ENCODE data around the gene ANKRD36.
"Not testable (repeated sequence)": the region's sequence is repeated elsewhere in the genome, so short reads cannot be mapped to it uniquely, and the experiment has no call there.

The ANKRD36 gene

DNA sequence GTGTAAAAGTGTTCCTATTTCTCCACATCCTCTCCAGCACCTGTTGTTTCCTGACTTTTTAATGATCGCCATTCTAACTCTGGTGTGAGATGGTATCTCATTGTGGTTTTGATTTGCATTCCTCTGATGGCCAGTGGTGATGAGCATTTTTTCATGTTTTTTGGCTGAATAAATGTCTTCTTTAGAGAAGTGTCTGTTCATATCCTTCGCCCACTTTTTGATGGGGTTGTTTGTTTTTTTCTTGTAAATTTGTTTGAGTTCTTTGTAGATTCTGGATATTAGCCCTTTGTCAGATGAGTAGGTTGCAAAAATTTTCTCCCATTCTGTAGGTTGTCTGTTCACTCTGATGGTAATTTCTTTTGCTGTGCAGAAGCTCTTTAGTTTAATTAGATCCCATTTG lies 16.1 kb downstream of the ANKRD36 start:
- not testable (repeated sequence) for DNase-seq

DNA sequence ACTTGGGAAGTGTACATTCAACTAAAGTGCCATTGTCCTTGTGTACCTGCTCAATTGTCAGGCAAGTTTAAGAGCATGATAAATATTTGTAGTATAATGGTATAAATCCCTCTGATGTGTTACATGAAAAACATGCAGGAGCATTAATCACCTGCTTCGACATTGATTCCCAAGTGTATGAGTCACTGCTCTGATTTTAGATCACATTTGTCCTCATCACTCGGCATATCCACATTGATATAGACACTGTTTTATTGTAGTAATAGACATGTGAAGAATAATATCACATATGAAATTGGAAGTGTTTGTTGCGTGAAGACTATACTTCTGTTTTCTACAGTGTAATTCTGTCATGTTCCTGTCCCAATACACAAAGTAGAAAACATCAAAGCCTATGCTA lies 31.1 kb downstream of the ANKRD36 start:
- DNase-seq = not testable (repeated sequence)

DNA sequence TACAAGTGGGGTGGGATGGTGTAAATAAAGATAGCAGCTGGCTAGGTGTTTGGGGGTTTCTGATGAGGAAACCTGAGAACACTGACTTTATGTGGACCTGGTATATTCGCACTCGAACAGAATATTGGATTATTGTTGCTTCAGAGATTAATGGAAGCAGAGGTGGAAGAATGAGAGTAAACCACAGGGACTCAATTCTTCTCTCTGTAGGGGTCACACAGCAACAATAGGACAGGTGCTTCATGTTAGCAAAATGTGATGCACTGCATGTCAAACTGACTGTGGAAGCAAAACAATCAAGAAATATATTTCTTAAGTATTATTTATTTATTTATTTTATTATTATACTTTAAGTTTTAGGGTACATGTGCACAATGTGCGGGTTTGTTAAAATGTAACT lies 53.6 kb downstream of the ANKRD36 start:
- not testable (repeated sequence) for DNase-seq

DNA sequence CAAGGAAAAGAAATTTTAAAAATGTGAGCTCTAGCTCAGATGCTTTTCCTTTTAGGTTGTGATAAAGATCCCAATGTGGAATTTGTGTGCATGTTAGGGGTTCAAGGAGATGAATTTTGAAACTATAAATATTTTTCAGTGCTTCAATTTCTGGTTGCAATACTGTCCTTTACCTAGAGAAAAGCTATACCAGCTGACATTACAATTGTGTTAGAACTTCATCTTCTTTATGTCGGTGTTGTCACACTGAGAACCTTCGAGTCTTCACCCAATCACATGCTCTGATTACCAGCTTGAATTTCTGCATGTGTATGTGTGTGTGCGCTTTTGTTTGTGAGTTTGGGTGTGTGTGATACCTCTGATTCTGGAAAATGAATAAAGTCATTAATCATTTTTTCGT lies 55.0 kb downstream of the ANKRD36 start:
- not testable (repeated sequence) for DNase-seq

DNA sequence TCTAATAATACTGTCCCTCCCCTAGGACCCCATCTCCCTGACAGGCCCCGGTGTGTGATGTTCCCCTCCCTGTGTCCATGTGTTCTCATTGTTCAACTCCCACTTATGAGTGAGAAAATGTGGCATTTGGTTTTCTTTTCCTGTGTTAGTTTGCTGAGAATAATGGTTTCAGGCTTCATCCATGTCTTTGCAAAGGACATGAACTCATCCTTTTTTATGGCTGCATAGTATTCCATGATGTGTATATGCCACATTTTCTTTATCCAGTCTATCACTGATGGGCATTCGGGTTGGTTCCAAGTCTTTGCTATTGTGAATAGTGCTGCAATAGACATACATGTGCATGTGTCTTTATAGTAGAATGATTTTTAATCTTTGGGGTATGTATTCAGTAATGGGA lies 55.6 kb downstream of the ANKRD36 start:
- not testable (repeated sequence) for DNase-seq

DNA sequence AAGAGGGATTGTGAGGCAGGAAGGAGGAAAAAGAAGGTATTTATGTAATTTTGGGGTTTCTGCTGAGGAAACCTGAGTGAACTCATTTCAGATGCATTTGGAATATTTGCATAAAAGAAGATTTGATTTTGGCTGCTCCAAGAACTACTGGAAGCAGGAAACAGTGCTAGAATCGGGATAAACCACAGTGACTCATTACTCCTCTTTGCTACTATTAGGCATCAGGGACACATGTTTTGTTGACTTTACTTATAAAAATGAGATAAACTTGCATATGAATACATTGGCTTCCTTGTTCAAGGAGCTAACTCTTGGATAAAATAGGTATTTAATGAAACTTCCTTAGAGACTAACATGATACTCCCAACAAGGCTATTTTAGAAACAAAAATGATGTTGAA lies 67.4 kb downstream of the ANKRD36 start:
- not testable (repeated sequence) for DNase-seq

DNA sequence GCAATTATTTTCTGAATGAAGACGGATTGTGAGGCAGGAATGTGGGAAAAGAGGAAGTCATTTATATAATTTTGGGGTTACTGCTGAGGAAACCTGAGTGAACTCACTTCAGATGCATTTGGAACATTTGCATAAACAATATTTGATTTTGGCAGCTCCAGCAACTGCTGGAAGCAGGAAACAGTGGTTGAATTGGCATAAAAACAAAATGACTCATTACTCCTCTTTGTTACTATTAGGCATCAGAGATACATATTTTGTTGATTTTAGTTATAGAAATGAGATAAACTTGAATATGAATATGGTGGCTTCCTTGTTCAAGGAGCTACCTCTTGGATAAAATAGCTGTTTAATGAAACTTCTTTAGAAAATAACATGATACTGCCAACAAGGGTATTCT lies 82.4 kb downstream of the ANKRD36 start:
- not testable (repeated sequence) for DNase-seq

DNA sequence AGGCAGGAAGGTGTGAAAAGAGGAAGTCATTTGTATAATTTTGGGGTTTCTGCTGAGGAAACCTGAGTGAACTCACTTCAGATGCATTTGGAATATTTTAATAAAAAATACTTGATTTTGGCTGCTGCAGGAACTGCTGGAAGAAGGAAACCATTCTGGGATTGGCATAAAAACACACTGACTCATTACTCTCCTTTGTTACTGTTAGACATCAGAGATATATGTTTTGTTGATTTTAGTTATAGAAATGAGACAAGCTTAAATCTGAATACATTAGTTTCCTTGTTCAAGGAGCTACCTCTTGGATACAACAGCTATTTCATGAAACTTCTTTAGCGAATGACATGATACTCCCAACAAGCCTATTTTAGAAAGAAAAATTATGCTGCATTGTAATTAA lies 84.3 kb downstream of the ANKRD36 start:
- DNase-seq = not testable (repeated sequence)

DNA sequence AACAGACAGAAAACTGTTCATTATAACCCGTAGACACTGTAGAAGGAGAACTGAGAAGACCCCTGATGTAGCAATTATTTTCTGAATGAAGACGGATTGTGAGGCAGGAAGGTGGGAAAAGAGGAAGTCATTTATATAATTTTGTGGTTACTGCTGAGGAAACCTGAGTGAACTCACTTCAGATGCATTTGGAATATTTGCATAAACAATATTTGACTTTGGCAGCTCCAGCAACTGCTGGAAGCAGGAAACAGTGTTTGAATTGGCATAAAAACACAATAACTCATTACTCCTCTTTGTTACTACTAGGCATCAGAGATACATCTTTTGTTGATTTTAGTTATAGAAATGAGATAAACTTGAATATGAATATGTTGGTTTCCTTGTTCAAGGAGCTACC lies 87.9 kb downstream of the ANKRD36 start:
- DNase-seq = not testable (repeated sequence)

DNA sequence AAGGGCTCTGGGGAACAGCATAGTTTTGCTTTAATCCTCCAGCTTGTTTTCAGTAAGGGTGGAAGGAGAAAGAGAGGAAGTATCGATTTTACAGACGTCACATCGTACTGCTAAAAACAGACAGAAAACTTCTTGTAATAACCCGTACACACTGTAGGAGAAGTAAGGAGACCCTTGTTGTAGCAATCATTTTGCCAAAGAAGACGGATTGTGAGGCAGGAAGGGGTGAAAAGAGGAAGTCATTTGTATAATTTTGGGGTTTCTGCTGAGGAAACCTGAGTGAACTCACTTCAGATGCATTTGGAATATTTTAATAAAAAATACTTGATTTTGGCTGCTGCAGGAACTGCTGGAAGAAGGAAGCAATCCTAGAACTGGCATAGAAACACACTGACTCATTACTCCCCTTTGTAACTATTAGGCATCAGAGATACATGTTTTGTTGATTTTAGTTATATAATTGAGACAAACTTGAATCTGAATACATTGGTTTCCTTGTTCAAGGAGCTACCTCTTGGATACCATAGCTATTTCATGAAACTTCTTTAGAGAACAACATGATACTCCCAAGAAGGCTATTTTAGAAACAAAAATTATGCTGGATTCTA lies 89.8 kb downstream of the ANKRD36 start:
- DNase-seq = not testable (repeated sequence)

DNA sequence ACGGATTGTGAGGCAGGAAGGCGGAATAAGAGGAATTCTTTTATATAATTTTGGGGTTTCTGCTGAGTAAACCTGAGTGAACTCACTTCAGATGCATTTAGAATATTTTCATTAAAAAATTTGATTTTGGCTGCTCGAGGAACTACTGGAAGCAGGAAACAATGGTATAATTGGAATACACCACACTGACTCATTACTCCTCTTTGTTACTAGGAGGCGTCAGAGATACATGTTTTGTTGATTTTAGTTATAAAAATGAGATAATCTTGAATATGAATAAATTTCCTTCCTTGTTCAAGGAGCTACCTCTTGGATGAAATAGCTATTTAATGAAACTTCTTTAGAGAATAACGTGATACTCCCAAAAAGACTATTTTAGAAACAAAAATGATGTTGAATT lies 97.4 kb downstream of the ANKRD36 start:
- no peak for DNase-seq

DNA sequence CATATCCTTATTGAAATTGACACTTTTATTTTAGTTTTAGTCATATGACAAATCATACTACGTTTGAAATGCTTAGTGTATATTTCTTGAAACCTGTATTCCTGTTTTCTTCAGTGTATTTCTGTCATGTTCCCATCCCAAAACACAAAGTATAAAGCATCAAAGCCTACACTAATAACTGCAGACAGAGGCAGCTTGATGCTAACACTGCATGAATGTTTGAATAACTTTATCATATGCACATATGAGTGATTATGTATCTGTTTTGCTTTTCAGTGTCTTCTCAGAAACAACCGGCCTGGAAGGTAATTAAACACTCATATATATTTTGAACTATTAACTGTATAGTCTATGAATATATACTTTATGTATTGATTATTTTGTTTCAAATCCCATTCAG lies 102.1 kb downstream of the ANKRD36 start:
- not testable (repeated sequence) for DNase-seq

DNA sequence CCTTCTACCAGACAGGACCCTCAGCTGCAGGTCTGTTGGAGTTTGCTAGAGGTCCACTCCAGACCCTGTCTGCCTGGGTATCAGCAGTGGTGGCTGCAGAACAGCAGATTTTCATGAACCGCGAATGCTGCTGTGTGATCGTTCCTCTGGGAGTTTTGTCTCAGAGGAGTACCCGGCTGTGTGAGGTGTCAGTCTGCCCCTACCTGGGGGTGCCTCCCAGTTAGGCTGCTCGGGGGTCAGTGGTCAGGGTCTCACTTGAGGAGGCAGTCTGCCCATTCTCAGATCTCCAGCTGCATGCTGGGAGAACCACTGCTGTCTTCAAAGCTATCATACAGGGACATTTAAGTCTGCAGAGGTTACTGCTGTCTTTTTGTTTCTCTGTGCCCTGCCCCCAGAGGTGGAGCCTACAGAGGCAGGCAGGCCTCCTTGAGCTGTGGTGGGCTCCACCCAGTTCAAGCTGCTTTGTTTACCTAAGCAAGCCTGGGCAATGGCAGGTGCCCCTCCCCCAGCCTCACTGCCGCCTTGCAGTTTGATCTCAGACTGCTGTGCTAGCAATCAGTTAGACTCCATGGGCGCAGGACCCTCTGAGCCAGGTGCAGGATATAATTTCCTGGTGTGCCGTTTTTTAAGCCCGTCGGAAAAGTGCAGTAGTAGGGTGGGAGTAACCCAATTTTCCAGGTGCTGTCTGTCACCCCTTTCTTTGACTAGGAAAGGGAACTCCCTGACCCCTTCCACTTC lies 118.1 kb downstream of the ANKRD36 start:
- DNase-seq = not testable (repeated sequence)

DNA sequence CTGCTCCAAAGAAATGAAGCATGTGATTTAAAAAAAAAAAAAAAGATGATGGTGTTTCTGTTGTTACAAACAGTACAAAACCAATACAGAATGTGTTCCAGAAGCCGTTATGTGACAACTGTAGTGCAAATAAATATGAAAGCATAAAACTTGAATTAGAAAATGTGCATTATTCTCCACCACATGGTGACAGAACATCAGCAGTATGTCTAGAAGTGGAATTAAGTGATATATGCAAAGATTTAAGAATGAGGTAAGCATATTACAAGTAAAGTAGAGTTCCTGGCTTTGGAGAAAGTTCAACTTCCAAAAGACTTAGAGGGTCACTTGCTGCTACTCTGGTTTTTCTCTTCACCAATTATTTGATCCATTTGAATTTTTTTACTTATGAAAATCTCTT lies 120.0 kb downstream of the ANKRD36 start:
- DNase-seq = not testable (repeated sequence)

DNA sequence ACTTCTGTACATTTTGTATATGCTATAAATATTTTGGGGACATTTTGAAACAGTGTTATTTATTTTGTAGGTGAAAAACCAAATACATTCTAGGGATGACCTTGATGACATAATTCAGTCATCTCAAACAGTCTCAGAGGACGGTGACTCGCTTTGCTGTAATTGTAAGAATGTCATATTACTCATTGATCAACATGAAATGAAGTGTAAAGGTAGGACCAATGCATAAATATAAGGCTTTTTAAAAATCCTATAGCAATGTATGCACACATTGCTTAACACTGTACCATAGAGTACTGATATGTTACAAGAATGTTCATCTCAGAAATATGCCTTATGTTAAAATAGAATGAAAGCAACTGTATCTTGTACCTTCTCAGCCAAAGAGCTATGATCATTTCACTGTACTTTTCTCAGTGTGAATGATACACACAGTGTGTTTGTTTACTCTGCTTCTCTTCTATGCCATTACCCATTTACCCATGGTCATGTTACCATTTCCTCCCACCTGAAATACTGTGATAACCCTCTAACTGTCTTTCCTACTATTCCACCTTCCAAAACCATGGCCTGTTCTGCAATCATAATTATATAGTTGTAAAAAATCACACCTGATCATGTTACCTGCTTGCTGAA lies 120.8 kb downstream of the ANKRD36 start:
- DNase-seq = not testable (repeated sequence)

DNA sequence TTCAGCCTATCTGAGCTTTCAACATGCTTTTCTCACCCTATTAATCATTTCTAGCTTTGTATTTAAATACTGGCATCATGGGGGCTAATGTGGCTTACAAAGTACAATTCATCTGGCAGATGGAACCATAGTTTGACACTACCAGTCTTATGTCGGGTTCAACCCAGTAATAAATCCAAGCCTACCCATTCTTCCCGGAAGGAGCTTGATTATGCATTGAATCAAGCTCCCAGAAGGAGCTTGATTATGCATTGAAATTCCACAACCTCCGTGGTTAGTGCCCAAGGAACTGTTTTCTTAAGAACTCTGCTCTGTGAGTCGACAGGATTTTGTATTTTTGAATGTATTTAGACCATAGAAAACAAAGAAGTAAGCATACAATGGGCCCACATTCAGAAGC lies 148.2 kb downstream of the ANKRD36 start:
- DNase-seq = not testable (repeated sequence)

DNA sequence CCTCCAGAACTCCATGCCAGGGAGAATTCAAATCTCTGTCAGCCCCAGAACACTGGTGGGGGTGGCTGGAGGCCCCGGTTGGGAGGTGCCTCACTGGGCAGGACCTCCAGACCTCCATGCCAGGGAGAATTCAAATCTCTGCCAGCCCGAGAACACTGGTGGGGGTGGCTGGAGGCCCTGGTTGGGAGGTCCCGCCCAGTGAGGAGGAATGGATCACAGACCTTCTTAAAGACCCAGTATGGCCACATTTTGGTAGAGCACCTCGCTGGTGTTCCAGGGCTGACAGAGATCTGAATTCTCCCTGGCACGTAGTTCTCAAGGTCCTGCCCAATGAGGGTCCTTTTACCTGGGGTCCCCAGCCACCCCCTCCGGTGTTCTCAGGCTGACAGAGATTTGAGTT lies 153.5 kb downstream of the ANKRD36 start:
- DNase-seq = not testable (repeated sequence)

DNA sequence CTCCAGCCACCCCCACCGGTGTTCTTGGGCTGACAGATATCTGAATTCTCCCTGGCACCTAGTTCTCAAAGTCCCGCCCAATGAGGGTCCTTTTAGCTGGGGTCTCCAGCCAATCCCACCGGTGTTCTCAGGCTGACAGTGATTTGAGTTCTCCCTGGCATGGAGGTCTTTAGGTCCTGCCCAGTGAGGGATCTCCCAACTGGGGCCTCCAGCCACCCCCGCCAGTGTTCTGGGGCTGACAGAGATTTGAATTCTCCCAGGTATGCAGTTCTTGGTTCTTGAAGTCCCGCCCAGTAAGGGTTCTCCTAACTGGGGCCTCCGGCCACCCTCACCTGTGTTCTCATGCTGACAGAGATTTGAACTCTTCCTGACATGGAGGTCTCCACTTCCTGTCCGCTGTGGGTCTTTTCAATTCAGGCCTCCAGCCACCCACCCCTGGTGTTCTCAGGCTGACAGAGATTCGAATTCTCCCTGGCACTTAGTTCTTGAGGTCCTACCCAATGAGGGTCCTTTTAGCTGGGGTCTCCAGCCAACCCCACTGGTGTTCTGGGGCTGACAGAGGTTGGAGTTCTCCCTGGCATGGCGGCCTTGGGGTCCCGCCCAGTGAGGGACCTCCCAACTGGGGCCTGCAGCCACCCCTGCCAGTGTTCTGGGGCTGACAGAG lies 154.6 kb downstream of the ANKRD36 start:
- no peak for DNase-seq

DNA sequence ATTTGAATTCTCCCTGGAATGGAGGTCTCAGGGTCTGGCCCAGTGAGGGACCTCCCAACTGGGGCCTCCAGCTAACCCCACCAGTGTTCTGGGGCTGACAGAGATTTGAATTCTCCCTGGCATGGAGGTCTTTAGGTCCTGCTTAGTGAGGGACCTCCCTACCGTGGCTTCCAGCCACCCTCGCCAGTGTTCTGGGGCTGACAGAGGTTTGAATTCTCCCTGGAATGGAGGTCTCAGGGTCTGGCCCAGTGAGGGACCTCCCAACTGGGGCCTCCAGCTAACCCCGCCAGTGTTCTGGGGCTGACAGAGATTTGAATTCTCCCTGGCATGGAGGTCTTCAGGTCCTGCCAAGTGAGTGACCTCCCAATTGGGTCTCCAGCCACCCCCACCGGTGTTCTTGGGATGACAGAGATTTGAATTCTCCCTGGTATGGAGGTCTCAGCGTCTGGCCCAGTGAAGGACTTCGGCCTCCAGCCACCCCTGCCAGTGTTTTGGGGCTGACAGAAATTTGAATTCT lies 155.2 kb downstream of the ANKRD36 start:
- DNase-seq = not testable (repeated sequence)

DNA sequence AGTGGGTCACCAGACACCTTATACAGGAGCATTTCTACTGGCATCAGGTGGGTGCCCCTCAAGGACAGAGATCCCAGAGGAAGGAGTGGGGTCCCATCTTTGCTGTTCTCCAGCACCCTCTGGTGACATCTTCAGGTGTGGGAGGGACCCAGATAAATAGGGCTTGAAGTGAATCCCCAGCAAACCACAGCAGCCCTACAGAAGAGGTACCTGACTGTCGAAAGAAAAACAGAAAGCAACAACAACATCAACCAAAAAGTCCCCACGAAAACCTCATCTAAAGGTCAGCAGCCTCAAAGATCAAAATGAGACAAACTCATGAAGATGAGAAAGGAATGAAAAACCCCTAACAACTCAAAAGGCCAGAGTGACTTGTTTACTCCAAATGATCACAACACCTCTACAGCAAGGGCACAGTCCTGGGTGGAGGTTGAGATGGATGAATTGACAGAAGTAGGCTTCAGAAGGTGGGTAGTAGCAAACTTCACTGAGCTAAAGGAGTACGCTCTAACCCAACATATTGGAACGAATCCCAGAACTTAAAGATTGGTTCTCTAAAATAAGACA lies 163.4 kb downstream of the ANKRD36 start:
- not testable (repeated sequence) for DNase-seq

DNA sequence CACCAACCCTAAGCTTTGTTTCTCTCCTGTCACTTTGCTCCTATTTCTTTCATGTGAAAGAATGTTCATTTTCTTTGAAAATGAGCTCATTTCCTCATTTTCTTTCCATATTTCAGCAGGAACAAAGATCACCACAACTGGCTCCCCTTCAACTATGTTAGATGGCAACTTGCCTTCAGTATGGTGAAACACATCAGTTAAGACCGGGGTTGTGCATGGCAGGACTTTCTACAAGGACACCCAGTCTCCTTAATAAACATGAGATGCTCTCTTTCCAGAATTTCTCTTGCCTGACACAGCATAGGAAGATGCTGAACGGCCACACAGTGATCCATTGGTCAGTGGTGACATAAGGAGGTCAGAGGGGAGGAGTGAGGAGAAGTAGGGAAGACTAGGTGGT lies 172.2 kb downstream of the ANKRD36 start:
- DNase-seq = not testable (repeated sequence)

DNA sequence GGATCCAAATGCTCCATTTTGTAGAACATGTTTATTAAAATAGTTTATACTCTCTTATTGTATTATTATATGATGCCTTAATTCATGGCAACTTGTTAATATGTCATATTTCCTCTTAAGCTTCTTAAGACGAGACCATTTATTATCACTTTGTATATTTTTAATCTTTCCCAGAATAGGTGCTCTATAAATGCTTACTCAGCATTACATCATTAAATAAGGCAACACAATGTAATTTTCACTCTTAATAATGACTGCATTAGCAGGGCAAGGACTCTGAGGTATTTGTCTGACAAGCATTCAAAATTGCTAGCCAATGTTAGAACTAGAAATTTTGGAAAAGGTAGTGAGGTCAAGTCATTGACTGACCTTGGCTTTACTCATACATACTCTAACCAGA lies 180.7 kb downstream of the ANKRD36 start:
- DNase-seq = not testable (repeated sequence)

Data from NCI-H69 (cell line).